T-cell (primary cell): ENCODE data around the gene NEU4. TPM values are rescaled to one million over a fixed set of nuclear protein-coding genes. Genes with fewer than 3 reads are reported as not detected.

Experiments used
- ATAC-seq, 4 experiments: fragments of 200-7000 bp in 3 of 4; fragments of 150-1000 bp in 1 of 4; cut with Tn5 transposase; replicated peaks in 1 of 4; 1 replicate in 3 of 4; 2 replicates in 1 of 4; pipeline ENCODE4 v1.10.0; 2021; ENCODE audit warnings: moderate library complexity in 3 of 4, mild to moderate bottlenecking in 2 of 4, moderate number of reproducible peaks in 1 of 4
- CTCF ChIA-PET, 2 donors: fragments of 300-600 bp; sonication (Branson Sonifier 250); formaldehyde crosslinking; loops; one replicate each; lab custom pipeline; 2022; ENCODE audit warnings: antibody characterized with exemption in 2 of 2; lab: Charles Lee
- POLR2A ChIA-PET, 2 donors: fragments of 300-600 bp; sonication (Branson Sonifier 250); formaldehyde crosslinking; loops; one replicate each; lab custom pipeline; 2022; ENCODE audit warnings: antibody characterized with exemption in 2 of 2; lab: Charles Lee
- DNase-seq, 35 experiments: peaks; one replicate each; pipeline versions ENCODE4 v3.0.0 to v3.0.0-alpha.2; 2013 to 2023
- H3K27ac ChIP-seq: one replicate; pipeline ENCODE4 v1.5.1; 2013; ENCODE audit warnings: low read length
- H3K27me3 ChIP-seq, 2 experiments: replicated peaks in 1 of 2; 1 replicate in 1 of 2; 2 replicates in 1 of 2; pipeline versions ENCODE4 v1.6.1 to v1.7.0; 2013; ENCODE audit warnings: low read length in 1 of 2, mixed read lengths in 1 of 2; ENCODE audit not compliant: control insufficient read depth in 2 of 2, insufficient read depth in 2 of 2; ENCODE audit errors: extremely low read depth in 1 of 2
- H3K36me3 ChIP-seq, 2 donors: 1 replicate in 1 of 2; 2 replicates in 1 of 2; pipeline versions ENCODE4 v1.6.1 to v1.7.0; 2013; ENCODE audit warnings: low read length in 1 of 2; ENCODE audit not compliant: control insufficient read depth in 2 of 2, insufficient read depth in 1 of 2; ENCODE audit errors: extremely low read depth in 1 of 2
- H3K4me1 ChIP-seq, 2 experiments: 1 replicate in 1 of 2; 2 replicates in 1 of 2; pipeline versions ENCODE4 v1.6.1 to v1.7.0; 2013; ENCODE audit warnings: low read length in 2 of 2, mixed read lengths in 1 of 2; ENCODE audit not compliant: insufficient read depth in 2 of 2, control insufficient read depth in 1 of 2; ENCODE audit errors: extremely low read depth in 1 of 2
- H3K4me3 ChIP-seq, 2 donors: 1 replicate in 1 of 2; 2 replicates in 1 of 2; pipeline versions ENCODE4 v1.5.1 to v1.7.0; 2013; ENCODE audit warnings: mild to moderate bottlenecking in 2 of 2, low read length in 1 of 2, moderate library complexity in 1 of 2; ENCODE audit not compliant: control insufficient read depth in 1 of 2; ENCODE audit errors: extremely low read depth in 1 of 2
- H3K9me3 ChIP-seq: 2 replicates; pipeline ENCODE4 v1.7.0; 2013
- H3K27ac Mint-ChIP-seq, 2 donors: one replicate each; pipeline ENCODE4 v1.8.0; 2020 to 2021; ENCODE audit warnings: mild to moderate bottlenecking in 2 of 2, mixed read lengths in 2 of 2
- H3K27me3 Mint-ChIP-seq, 2 donors: one replicate each; pipeline ENCODE4 v1.8.0; 2021 to 2022; ENCODE audit warnings: mixed read lengths in 2 of 2
- H3K36me3 Mint-ChIP-seq: one replicate; pipeline ENCODE4 v1.8.0; 2021; ENCODE audit warnings: mixed read lengths
- H3K4me1 Mint-ChIP-seq, 3 donors: one replicate each; pipeline ENCODE4 v1.8.0; 2020 to 2022; ENCODE audit warnings: mixed read lengths in 3 of 3, mild to moderate bottlenecking in 1 of 3
- H3K4me3 Mint-ChIP-seq, 3 donors: one replicate each; pipeline ENCODE4 v1.8.0; 2020 to 2022; ENCODE audit warnings: mild to moderate bottlenecking in 3 of 3, mixed read lengths in 3 of 3, moderate library complexity in 3 of 3
- H3K9me3 Mint-ChIP-seq, 3 donors: one replicate each; pipeline ENCODE4 v1.8.0; 2020 to 2022; ENCODE audit warnings: mixed read lengths in 3 of 3
- WGBS: methylation state at CpG from one replicate; pipeline ENCODE4 v1.1.5; 2013; ENCODE audit warnings: missing lambda C conversion rate; ENCODE audit not compliant: insufficient coverage; 5-methylcytosine and 5-hydroxymethylcytosine counted together
- total RNA-seq, 35 experiments: library from RNA in 6 of 35; stranded (reverse) in 6 of 35; fragments of 120-200 nt in 1 of 35; gene quantifications; one replicate each; pipeline versions ENCODE4 v1.2.1 to v1.2.4 and lab custom pipeline; 2013 to 2026

Gene NEU4
- total RNA-seq, 5 donors from 2014 or later (not counting 1 experiment from before 2014, with no cell fraction given), result 0.26 to 1.6 (median 1.4) TPM; not detected in 2

GRCh38 chr2:241844831-241845578 is 36.0 kb downstream of the NEU4 start:
- Histone ChIP-seq H3K27me3 (peaks cover 0 to 8% of the 10 kb centered on the region in 2 experiments), H3K36me3 (no peaks in the 10 kb centered on the region), H3K4me3 (peak overlapping the region; percentile 35 to 45), H3K4me1 (peaks cover 11 to 34% of the 10 kb centered on the region in 2 experiments), H3K9me3 (no peaks in the 10 kb centered on the region), H3K27ac (no peak overlapping the region)
- ChIA-PET POLR2A (interaction anchor here in 1 of 2 donors (0.6 to 1.0 kb wide), 5 partner anchors 26 to 827 kb away, joined by 3 to 6 read pairs (median 4); no protein-coding TSS in a partner anchor), CTCF (interaction anchor here in 1 of 2 donors (0.7 to 1.4 kb wide), 4 partner anchors 24 to 140 kb away, joined by 3 to 5 read pairs (median 4); no protein-coding TSS in a partner anchor)
- Mint-ChIP-seq H3K27me3 (peaks cover 0 to 2% of the 10 kb centered on the region in 2 donors), H3K4me1 (peaks cover 30 to 33% (median 32%) of the 10 kb centered on the region in 3 donors), H3K9me3 (no peaks in the 10 kb centered on the region), H3K4me3 (peak overlapping the region; percentile 72 to 79 (median 77)), H3K27ac (peak overlapping the region in 1 of 2 donors; percentile 80), H3K36me3 (no peaks in the 10 kb centered on the region)
- ATAC-seq (no peak), DNase-seq (no peak)
- 83% methylated on average over 25 of the region's 37 CpGs for WGBS

- POLR2A ChIA-PET, result no interaction called here
- Mint-ChIP-seq H3K27ac (no peak overlapping the region), H3K9me3 (no peaks in the 10 kb centered on the region), H3K4me1 (peaks cover 30 to 33% (median 32%) of the 10 kb centered on the region in 3 donors), H3K36me3 (no peaks in the 10 kb centered on the region), H3K4me3 (peak overlapping the region in 2 of 3 donors; percentile 45 to 79), H3K27me3 (peaks cover 0 to 2% of the 10 kb centered on the region in 2 donors)
- Histone ChIP-seq H3K27ac (no peak overlapping the region), H3K4me1 (peaks cover 11 to 34% of the 10 kb centered on the region in 2 experiments), H3K36me3 (peaks cover 0 to 5% of the 10 kb centered on the region in 2 donors), H3K27me3 (peaks cover 0 to 10% of the 10 kb centered on the region in 2 experiments), H3K9me3 (no peaks in the 10 kb centered on the region), H3K4me3 (no peak overlapping the region)
- ATAC-seq (no peak), DNase-seq (no peak)
- CTCF ChIA-PET, result no interaction called here
- 91% methylated on average over 13 of the region's 22 CpGs for WGBS
Observed at GRCh38 chr2:241846406-241846805, 37.4 kb downstream of the NEU4 start.

DNA sequence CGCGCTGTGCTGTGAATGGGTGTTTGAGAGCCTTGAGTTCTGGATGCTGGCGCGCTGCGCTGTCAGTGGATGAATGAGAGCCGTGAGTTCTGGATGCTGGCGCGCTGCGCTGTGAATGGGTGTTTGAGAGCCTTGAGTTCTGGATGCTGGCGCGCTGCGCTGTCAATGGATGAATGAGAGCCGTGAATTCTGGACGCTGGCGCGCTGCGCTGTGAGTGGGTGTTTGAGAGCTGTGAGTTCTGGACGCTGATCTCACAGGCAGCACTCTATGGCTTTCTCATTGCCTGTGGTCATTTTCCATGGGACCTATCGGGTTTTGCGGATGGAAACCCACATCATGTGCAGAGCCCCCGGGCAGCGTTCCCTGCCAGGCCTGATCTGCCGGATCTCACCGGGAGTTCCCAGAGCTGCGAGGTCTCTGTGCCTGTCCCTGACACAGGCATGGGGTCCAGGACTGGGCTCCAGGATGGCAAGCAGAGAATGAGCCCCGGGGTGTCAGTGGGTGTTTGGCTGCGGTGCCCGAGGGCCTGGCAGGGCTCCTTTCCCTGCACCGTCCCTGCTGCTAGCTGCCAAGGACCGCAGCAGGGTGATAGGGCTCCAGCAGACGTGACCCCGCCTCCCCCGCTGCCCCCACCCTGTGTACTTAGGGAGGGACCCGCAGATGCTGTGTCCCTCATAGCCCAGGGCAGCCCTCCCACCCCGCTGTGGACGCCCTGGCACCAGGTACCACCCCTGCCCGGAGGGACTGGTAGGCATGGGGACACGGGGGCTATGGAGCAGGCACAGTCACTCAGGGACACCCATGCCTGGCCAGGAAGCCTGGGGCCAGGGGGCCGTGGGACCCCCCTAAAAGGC is 40.0 kb downstream of the NEU4 start:
- peaks cover 8 to 27% of the 10 kb centered on the region in 2 experiments for H3K4me1 ChIP-seq
- ChIA-PET POLR2A (no interaction called here), CTCF (no interaction called here)
- H3K9me3 Mint-ChIP-seq, result no peaks in the 10 kb centered on the region
- no peak overlapping the region for H3K27ac ChIP-seq
- H3K27ac Mint-ChIP-seq, result no peak overlapping the region
- DNase-seq, result no peak
- peaks cover 0 to 2% of the 10 kb centered on the region in 2 donors for H3K27me3 Mint-ChIP-seq
- peaks cover 0 to 10% of the 10 kb centered on the region in 2 experiments for H3K27me3 ChIP-seq
- H3K9me3 ChIP-seq, result no peaks in the 10 kb centered on the region
- H3K4me1 Mint-ChIP-seq, result peaks cover 20 to 22% (median 21%) of the 10 kb centered on the region in 3 donors
- ATAC-seq, result no peak
- 88% methylated on average over 37 of the region's 39 CpGs for WGBS
- no peak overlapping the region for H3K4me3 ChIP-seq
- no peaks in the 10 kb centered on the region for H3K36me3 Mint-ChIP-seq
- no peak overlapping the region for H3K4me3 Mint-ChIP-seq
- peaks cover 0 to 5% of the 10 kb centered on the region in 2 donors for H3K36me3 ChIP-seq

DNA sequence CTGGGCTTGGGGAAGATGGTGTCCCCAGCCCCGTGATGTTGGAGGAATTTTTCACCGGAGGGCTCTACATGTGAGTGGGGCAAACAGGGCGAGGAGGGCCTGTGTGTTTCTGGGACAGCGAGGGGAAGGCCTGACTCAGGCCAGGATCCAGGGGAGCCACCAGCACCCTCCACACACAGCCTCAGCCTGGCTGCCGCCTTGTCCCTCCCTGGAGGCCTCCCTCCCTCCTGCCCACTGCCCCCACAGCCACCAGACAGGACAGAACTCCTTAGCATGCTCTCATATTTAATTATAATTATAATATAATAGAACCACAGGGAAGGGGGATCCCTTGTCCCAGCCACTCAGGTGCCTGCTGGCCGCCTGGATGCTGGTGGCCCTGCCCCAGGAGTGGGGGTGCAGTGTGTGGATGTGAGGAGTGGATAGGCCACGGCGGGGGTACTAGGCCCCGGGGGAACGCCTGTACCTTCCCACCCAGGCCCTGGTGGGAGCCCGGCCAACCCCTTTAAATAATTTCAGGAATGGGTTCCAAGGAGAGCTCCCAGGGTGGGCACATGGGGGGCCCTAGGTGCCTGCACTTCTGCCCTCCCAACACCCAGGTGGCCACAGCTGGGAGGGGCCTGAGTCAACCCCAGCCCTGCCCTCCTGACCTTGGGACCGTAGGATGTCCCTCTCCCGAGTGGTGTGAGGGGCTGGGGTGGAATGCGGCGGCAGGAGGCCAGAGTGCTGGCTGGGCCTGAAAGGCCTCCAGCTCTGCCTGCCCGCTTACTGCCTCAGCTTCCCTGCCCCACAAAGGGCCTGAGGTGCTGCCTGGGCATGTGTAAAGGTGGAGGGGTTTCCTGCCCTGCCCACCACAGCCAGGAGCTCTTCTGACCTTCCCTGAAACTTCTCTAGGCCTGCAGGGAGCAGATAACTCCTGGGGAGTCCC is 40.9 kb downstream of the NEU4 start:
- DNase-seq (no peak), ATAC-seq (no peak)
- no peak overlapping the region for H3K4me3 ChIP-seq
- H3K9me3 Mint-ChIP-seq, result no peaks in the 10 kb centered on the region
- H3K27me3 ChIP-seq, result peaks cover 0 to 7% of the 10 kb centered on the region in 2 experiments
- H3K36me3 ChIP-seq, result peaks cover 0 to 5% of the 10 kb centered on the region in 2 donors
- ChIA-PET POLR2A (no interaction called here), CTCF (no interaction called here)
- H3K4me1 ChIP-seq, result peaks cover 4 to 29% of the 10 kb centered on the region in 2 experiments
- peaks cover 15 to 18% (median 16%) of the 10 kb centered on the region in 3 donors for H3K4me1 Mint-ChIP-seq
- no peak overlapping the region for H3K4me3 Mint-ChIP-seq
- H3K27ac Mint-ChIP-seq, result no peak overlapping the region
- H3K27me3 Mint-ChIP-seq, result peaks cover 0 to 2% of the 10 kb centered on the region in 2 donors
- 100% methylated on average over 2 of the region's 16 CpGs for WGBS
- no peaks in the 10 kb centered on the region for H3K36me3 Mint-ChIP-seq
- H3K9me3 ChIP-seq, result no peaks in the 10 kb centered on the region
- H3K27ac ChIP-seq, result no peak overlapping the region

DNA sequence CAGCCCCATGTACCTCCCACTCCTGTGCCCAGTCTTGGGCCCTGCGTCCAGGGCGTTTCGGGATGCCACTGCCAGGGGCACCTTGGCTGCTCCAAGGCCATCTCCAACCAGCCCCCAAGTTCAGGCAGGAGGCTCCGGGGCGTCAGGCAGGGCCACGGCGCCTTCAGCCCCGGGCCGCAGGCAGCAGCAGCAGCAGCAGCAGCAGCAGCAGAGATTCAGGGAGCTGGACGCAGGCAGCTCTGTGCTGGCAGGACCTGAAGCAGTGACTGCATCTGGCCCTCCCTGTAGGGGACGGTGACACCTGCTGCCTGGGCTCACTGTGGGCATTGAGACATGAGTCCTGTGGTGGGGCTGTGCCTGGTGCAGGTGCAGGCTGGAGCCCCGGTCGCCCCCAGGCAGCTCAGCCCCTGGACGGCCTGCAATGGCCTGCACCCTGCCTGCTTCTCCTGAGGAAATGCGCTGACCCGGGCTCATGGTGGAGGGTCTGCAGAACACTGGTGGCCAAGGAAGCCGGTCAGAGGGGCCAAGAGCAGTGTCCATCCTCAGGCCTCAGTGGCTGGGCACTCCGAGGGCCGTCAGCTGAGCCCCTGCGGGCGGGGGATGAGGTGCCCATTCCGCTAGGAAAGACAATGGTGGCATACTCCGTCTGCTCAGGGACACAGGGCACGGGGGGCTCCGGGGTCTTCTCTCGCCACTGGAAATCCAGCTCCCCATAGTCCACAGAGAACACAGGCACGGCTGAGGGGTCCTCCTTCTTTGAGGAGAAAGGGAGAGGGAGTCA is 41.7 kb downstream of the NEU4 start:
- H3K27ac ChIP-seq, result no peak overlapping the region
- no peak for DNase-seq
- peaks cover 0 to 7% of the 10 kb centered on the region in 2 experiments for H3K27me3 ChIP-seq
- Mint-ChIP-seq H3K9me3 (no peaks in the 10 kb centered on the region), H3K27ac (no peak overlapping the region), H3K27me3 (peaks cover 0 to 2% of the 10 kb centered on the region in 2 donors), H3K4me3 (no peak overlapping the region), H3K36me3 (no peaks in the 10 kb centered on the region), H3K4me1 (peaks cover 7 to 11% (median 10%) of the 10 kb centered on the region in 3 donors)
- ATAC-seq, result no peak
- H3K36me3 ChIP-seq, result peaks cover 0 to 5% of the 10 kb centered on the region in 2 donors
- H3K4me1 ChIP-seq, result peaks cover 0 to 32% of the 10 kb centered on the region in 2 experiments
- no peaks in the 10 kb centered on the region for H3K9me3 ChIP-seq
- no peak overlapping the region for H3K4me3 ChIP-seq
- ChIA-PET CTCF (interaction anchor here in 1 of 2 donors (0.6 kb wide), 1 partner anchor 1641 kb away, joined by 3 read pairs; no protein-coding TSS in a partner anchor), POLR2A (no interaction called here)
- WGBS, result 93% methylated on average over 20 of the region's 27 CpGs
